GM21515 (cell line): ENCODE results near the gene METRNL.
"Not testable (repeated sequence)": the region's sequence is repeated elsewhere in the genome, so short reads cannot be mapped to it uniquely, and the experiment has no call there.

Source experiments
- ATAC-seq: cut with Tn5 transposase; IDR thresholded peaks from one replicate; pipeline ENCODE4 v1.9.1; 2021; ENCODE audit not compliant: unreplicated experiment

Gene METRNL

DNA sequence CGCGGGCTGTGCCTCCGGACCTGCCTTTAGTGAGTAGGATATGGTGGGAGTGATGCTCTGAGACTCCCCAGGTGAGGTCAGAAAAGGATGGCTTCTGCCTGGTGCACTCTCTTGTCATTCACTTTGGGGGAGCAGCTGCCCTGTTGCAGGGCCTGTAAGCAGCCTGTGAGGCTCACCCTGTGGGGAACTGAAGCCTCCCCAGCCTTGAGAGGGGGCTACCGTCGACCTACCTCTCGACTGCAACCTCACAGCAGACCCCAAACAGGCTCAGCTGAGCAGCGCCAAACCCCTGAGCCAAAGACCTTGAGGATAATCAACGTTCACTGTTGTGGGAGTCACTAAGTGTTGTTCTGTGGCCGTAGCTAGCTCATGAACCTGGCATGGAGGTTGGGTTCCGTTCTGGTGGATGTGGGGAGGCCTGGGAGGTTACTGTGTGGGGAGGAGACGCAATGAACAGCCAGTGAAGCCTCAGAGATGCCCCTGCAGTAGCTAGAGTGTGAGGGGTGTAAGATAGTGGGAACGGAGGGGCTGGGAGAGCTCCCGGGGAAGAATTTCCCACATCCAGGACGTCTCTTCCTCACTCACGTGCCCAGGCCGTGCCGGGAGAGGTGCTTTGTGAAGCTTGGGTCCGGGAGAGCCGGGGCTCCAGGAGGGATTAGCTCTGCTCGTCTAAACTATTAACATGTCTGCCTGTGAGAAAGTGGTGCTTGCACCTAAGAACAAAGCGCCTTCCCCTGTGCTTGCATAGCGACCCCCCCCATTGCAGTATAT, 38.8 kb downstream of the METRNL start:
- ATAC-seq = no peak

DNA sequence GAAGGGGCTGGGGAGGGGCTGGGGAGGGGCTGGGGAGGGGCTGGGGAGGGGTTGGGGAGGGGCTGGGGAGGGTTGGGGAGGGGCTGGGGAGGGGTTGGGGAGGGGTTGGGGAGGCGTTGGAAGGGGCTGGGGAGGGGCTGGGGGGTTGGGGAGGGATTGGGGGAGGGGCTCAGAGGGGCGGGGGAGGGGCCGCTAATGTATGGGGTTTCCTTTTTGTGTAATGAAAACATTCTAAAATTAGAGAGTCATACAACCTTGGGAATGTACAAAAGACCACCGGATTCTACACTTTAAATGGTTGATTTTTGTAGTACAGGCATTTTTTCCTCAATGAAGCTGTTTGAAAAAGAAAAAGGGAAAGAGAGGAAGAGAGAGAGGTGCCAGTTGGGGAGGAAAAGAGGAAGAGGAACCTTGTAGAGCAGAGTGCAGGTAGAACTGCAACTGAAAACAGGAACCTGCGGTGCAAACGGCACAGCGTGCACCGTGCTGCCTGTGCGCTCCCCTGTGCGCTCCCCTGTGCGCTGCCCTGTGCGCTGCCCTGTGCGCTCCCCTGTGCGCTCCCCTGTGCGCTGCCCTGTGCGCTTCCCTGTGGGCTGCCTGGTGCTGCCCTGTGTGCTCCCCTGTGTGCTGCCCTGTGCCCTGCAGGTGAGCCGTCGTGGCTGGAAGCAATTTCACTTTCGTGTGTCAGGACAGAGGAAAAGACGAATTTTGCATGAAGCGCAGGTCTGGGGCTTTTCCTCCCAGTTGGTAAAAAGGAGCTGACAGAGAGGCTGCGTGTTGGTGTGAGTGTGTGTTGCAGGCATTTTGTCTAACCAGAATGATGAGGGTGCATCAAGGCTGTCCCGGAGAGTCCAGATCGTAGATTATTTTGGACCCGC, 40.8 kb downstream of the METRNL start:
- ATAC-seq = peak; percentile 77

DNA sequence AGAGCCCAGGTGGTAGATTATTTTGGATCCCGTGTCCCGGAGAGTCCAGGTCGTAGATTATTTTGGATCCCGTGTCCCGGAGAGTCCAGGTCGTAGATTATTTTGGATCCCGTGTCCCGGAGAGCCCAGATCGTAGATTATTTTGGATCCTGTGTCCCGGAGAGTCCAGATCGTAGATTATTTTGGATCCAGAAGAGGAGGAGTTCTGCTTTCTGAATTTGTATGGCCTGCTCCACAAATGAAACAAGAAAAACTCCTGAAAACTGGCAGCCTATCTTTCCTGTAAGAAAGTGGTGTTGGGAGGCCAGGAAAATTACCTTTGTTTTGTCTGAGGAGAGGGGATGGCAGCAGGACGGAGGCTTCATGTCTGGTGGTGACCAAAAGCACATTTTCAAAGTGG, 42.1 kb downstream of the METRNL start:
- ATAC-seq = not testable (repeated sequence)

DNA sequence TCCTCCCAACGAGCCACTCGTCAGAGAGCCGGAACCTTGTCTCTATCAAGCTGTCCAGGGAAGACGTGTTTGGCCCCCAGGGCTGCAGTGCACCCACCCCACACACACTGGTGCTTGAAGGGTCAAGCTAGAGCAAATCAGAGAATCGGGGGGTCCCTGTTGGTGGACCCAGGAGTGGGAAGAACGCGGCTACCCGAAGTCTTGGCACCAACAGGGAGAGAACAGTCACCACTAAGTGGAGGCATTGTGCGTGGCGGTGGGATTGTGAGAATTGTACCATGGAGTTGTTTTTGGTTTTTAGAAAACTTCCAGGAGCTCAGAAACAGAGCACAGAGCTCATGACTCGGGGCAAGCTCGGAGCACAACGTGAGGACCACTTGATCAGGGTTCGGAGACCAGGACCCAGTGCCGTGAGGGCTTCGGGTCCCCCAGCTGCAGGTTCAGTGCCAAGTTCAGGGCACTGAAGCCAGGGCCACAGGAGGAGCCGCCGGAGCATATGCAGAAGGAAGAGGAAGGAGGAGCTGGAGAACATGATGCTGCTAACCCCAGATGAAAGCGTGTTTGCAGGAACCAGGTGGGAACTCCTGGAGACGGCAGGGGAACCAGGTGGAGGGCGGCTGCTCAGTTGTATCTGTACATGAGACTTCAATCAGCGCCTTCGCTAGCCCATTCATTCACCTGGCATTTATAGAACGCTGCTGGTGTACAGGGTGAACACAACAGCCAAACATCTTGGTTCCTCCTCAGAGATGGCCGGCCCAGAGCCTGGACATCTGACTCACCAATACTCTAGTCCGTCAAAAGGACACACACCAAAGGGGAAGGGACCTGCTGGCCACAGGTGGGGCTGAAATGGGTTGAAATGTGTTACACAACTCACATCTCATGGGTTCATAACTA, 42.8 kb downstream of the METRNL start:
- no peak for ATAC-seq

DNA sequence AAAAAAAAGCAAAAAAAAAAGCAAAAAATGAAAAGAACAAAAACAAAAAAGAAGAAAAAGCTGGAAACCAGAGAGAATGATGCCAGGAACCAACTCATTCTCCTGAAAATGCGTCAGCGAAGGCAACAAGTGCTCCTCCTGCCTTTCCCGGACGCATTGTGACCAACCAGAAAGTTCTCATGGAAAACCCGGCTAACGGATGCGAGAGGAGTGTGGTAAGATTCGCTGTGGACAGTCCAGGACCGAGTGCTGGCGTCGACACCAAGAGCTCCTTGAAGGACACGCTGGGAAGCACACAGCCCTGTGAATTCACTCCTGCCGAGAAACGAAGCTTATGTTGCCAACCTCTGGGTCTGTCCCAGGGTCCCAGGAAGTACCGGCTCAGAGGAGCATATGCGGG, 43.4 kb downstream of the METRNL start:
- ATAC-seq = no peak

DNA sequence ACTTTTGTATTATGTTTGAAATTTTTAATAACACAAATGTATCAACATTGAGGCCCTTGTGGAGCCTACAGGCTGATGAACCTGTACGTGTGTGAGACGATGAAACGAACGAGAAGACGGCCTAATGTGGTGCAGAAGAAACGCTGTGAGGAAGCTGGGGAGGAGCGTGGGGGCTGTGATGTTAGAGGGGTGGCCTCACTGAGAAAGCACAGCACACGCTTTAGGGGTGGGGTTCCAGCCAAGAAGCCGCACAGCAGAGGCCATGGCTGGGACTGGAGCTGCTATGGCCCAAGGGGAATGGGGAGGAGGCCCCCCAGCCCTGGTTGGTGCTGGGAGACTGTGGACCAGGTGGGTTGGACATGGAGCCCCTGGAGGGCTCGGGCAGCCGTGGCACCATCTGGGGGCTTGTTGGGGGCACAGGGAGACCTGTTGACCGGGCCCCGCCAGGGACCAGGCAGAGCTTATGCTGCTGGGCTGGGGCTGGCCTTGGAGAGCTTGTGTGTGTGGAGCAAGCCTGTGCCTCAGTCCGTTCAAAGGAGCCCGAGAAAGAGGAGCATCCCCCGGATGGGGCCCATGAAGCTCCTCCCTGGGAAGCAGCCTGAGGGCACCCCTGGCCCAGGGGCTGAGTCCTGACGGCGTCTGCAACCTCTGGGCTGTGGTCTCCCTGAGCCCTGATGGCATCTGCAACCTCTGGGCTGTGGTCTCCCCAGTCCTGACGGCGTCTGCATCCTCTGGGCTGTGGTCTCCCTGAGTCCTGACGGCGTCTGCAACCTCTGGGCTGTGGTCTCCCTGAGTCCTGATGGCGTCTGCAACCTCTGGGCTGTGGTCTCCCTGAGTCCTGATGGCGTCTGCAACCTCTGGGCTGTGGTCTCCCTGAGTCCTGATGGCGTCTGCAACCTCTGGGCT, 44.7 kb downstream of the METRNL start:
- ATAC-seq = no peak

DNA sequence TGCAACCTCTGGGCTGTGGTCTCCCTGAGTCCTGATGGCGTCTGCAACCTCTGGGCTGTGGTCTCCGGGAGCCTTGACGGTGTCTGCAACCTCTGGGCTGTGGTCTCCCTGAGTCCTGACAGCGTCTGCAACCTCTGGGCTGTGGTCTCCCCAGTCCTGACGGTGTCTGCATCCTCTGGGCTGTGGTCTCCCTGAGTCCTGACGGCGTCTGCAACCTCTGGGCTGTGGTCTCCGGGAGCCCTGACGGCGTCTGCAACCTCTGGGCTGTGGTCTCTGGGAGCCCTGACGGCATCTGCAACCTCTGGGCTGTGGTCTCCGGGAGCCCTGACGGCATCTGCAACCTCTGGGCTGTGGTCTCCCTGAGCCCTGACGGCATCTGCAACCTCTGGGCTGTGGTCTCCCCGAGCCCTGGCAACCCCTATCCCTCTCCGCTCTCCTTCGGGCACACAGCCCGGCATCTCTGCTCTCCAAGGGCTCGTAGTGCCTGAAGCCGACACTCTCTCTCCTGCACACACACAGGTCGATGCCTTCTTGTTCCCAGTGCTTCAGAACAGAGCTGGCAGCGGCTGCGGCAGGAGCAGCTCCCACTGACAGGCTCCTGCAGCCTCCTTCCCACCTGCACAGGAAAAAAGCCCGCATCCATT, 45.6 kb downstream of the METRNL start:
- no peak for ATAC-seq

DNA sequence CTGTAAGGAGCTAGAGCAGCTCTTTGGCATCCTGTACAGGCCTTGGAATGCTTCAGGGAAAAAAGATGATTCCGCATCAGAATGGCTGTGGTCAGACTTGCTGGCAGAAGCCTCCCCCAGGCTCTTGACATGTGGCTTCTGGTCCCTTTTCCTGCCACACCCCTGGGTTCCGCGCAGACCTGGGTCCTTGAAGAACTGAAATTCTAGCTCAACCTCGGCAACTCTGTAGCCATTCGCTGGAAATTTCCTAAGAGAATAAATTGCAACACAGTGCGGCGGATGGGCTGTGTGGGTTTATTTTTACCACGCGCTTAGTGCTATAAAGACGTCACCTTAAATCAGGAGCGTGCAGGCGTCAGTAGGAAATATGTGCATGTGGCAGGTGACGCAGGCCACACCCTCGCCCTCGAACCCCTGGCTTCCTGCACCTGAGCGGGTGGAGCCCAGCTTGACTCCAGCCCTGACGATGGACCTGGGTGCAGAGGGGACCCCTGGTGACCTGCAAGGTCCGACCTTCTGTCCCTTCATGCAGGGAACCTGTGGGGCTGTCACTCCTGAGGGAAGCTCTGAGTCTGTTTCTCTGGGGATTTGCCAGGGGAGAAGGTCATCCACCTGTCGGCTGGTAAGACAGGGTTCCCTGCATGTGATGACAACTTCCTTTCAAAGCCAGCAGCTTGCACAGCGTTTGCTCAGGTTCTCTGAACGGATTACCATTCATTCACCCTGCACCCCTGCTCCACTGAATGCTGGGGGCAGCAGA, 46.3 kb downstream of the METRNL start:
- no peak for ATAC-seq

DNA sequence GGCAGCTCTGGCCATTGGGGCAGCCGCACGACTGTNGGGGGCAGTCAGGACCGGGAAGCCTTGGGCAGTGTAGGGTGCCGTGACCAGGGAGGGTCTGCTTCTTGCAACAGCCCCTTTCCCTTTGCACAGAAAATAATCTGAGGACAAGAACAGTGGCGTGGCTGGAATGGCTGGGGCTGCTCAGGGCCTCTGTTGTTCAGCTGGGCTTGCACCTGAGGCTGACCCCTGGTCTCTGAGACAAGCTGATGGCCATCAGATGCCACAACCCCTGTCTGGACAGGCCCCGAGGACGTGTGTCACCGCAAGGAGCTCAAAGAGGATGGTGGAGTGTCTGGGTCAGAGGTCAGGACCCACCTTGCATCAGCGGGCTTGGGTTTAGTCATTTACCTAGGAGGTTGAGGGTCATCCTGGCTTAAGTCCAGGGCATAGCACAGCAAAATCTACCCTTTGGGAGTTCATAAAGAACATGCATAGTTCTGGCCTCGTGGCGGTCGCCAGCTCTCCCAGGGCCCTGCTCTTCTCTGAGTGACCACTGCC, 46.9 kb downstream of the METRNL start:
- ATAC-seq = no peak

DNA sequence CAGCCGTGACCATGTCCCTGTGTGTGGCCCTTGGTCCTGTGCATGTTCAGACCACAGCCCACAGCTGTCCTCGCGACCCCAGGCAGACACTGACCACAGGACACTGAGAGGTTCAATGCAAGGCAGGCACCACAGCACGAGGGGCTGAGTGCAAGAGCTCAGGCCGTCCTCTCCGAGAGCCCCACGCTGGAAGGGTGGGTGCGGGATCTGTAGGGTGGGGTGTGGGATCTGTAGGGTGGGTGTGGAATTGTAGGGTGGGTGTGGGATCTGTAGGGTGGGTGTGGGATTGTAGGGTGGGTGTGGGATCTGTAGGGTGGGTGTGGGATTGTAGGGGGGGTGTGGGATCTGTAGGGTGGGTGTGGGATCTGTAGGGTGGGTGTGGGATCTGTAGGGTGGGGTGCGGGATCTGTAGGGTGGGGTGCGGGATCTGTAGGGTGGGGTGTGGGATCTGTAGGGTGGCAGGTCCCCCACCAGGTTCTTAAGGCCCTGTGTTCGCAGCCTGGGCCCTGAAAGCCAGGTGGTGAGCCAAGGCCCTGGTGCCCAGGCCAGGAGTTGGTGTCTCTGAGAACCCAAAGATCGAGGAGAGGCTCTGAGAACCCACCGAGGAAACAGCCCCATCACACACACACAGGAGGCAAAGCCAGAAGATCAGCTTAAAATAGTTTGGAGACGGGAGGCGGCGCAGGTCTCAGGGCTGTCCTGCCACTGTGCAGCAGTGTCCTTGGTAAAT, 48.2 kb downstream of the METRNL start:
- ATAC-seq = no peak

DNA sequence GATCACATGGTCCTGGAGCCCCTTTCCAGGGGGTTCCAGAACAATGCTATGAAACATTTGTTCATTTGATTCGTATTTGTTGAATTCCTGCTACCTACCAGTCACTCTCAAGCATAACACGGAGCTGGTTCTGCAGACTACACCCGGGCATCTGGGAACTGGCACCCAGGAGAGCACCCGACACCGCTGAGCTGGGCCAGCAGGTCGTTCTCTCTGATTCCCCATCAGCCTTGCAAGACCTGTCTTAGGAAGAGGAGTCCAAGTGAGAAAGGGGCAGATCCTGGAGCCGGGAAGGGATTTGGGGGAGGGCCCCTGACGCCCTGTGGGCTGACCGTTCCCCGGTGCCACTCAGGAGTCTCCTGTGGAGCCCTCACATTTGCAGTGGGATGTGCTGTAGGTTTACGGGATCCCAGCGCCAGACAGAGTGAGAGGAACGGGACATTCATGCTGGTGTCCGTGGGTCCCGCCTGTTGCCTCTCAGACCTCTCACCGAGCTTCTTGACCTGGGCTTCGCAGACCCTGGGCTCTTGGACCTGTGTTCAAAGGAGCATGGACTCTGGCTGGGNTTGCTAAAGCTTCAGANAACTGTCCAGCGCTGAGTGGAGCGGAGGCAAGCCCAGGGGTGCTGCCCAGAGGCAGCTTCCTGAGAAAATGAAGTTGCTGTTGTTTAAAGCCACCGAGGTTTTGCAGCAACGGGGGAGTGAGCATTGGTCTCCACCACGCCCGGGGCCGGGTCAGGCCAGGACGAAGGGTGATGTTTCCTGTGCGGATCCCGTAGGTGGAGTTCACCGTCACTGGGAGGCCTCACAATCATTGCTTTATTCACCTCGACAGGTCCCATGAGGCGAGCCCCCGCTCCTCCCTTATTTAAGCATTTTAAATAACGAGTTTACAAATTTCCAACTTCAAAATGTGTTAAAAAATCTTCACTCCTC, 49.2 kb downstream of the METRNL start:
- no peak for ATAC-seq

DNA sequence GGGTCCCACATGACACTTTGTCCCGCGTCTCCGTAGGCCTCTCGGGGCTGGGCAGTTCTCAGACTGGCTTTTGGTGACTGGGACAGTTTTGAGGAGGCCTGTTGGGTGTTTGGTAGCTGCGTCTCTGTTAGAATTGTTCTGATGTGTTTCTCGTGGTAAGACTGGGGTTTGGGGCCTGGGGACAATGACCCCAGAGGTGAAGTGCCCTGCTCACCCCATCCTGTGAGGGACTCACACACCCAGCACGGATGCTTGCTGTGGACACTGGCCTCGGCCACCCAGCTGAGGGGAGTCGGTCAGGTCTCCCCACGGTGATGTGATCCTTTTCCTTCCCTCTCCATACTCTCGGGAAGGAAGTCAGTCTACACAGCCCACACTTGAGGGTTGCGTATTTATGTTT, 50.3 kb downstream of the METRNL start:
- no peak for ATAC-seq

DNA sequence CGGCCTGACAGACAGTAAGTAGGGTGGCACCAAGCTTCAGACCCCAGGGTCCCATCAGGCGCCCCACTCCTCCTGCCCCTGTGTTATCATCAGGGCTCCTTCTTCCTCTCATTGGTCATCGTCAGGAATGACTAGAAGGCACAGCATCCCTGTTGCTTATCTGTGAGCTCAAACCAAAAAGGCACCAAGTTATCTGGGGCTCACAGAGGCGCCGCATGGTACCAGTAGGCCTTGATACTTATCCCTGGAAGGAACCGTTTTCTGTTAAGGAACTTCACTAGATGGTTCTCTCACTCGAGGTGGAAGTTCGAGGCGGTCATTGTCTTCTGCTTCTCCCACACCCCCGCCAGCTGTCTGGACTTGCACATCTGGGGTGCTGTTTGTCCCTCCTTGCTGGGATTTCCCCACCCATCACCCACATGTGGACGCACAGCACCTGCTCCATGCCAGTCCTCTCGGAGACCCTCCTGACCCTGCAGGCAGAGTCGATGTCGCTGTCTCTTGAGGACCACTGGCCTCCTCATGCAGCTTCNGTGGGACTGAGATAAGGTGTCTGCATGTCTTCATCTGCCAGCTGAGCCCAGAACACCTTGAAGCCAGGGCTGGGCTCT, 52.1 kb downstream of the METRNL start:
- no peak for ATAC-seq

DNA sequence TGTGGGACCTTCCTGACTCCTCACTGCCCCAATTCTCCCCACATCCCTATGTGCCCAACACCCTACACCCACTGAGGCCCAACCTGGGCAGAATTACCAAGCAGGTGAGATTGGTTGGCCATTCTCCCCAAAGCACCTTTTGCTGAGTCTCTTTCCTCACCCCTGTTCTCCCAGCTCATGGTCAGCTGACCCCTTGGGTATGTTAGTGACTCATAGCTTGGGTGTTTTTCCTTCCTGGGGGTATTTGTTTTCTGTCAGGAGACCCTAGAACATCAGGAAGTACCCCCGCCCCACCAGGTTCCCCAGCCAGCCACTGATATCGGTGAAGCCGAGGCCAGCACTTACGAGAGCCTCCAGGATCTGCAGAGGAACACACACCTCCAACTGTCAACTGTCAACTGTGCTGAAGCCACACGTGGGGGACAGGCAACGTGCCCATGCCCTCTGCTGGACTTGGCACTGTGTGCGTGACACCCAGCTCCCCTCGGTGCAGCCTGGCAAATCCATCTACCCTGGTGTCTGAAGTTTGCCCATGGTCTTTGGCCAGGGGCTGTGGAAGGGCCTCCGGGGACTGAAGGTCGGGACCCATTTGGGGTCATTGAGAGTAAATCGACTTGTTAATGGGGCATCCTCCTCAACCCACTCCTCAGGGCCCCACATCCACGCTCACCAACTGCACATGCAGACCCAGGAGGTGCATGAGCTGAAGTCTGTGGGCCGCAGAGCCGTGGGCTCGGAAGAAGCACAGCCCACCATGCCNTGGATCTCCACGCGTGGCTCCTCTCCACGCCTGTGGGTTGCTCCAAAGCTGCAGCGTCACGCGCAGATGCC, 53.1 kb downstream of the METRNL start:
- ATAC-seq = no peak

DNA sequence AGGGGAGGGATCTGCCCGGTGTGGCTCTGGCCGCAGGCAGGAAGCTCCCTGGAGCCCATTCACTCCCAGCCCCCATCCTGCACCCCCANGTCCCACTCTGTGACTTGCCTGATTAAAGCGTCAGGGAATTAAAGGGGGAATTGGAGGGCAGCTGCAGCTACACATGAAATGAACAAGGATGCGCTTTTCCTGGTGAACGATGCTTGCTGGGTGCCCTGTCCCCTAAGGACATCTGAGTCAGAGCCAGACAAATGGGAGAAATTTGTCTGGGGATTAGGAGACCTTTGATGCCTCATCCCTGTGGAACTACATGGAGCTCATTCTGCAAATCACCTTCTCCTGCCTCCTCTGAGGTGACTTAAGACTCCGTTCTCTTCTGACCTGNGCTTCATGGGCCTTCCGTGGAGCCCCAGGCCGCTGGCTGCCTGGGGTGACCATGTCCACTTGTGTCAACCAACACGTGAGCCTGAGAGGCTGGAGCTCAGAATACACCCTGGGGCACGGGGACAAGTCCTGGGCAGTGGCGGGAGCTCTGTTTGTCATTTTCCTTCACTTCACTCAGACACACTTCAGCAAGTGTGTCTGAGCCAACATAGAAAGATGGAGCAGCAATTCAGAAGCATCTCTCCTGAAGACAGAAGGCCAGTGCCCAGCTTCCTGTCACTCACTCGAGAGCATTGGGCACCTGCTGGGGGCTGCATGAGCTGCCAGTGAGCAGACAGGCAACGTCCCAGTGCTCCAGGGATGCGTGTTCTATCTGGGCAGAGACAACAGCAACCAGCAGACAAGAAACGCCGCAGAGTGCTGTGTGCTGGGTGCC, 54.1 kb downstream of the METRNL start:
- ATAC-seq = no peak
